ENCODE data around the gene HDHD3. TPM values are rescaled to one million over a fixed set of nuclear protein-coding genes. Genes with fewer than 3 reads are reported as not detected.
"Not testable (repeated sequence)": the region's sequence is repeated elsewhere in the genome, so short reads cannot be mapped to it uniquely, and the experiment has no call there.

HDHD3 gene
- total RNA-seq, 1 donor from 2014 or later, result 10.7 TPM

GRCh38 chr9:113388833-113389232 lies 12.0 kb upstream of the HDHD3 start:
- Mint-ChIP-seq H3K4me1 (ENCODE audit: low read depth) (no peaks in the 10 kb centered on the region), H3K27ac (ENCODE audit: unreplicated experiment) (no peak overlapping the region), H3K4me3 (ENCODE audit: unreplicated experiment) (no peak overlapping the region), H3K9me3 (ENCODE audit: low read depth) (no peaks in the 10 kb centered on the region), H3K36me3 (ENCODE audit: low read depth) (peaks cover 25% of the 10 kb centered on the region), H3K27me3 (ENCODE audit: low read depth) (no peaks in the 10 kb centered on the region)
- TF ChIP-seq CTCF (IDR thresholded peaks at IDR 0.05), result no peak
- peak; percentile 59 for DNase-seq (ENCODE audit: low spot score)

- TF ChIP-seq CTCF (IDR thresholded peaks at IDR 0.05), result no peak
- peak; percentile 72 for DNase-seq (ENCODE audit: low spot score)
- Mint-ChIP-seq H3K4me3 (ENCODE audit: unreplicated experiment) (no peak overlapping the region), H3K36me3 (ENCODE audit: low read depth) (peaks cover 25% of the 10 kb centered on the region), H3K27ac (ENCODE audit: unreplicated experiment) (no peak overlapping the region), H3K9me3 (ENCODE audit: low read depth) (no peaks in the 10 kb centered on the region), H3K27me3 (ENCODE audit: low read depth) (no peaks in the 10 kb centered on the region), H3K4me1 (ENCODE audit: low read depth) (no peaks in the 10 kb centered on the region)
These were observed 10.9 kb upstream of the HDHD3 start for GRCh38 chr9:113387560-113388230.

- Mint-ChIP-seq H3K27me3 (ENCODE audit: low read depth) (no peaks in the 10 kb centered on the region), H3K36me3 (ENCODE audit: low read depth) (peaks cover 22% of the 10 kb centered on the region), H3K27ac (ENCODE audit: unreplicated experiment) (no peak overlapping the region), H3K9me3 (ENCODE audit: low read depth) (no peaks in the 10 kb centered on the region), H3K4me3 (ENCODE audit: unreplicated experiment) (no peak overlapping the region), H3K4me1 (ENCODE audit: low read depth) (no peaks in the 10 kb centered on the region)
- no peak for TF ChIP-seq CTCF (IDR thresholded peaks at IDR 0.05)
- no peak for DNase-seq (ENCODE audit: low spot score)
These were observed 10.0 kb upstream of the HDHD3 start for GRCh38 chr9:113386571-113387393.

- no peak for DNase-seq (ENCODE audit: low spot score)
- no peaks in the 10 kb centered on the region for H3K4me1 Mint-ChIP-seq (ENCODE audit: low read depth)
- H3K27ac Mint-ChIP-seq (ENCODE audit: unreplicated experiment), result no peak overlapping the region
- H3K4me3 Mint-ChIP-seq (ENCODE audit: unreplicated experiment), result no peak overlapping the region
- H3K27me3 Mint-ChIP-seq (ENCODE audit: low read depth), result no peaks in the 10 kb centered on the region
- H3K9me3 Mint-ChIP-seq (ENCODE audit: low read depth), result no peaks in the 10 kb centered on the region
- TF ChIP-seq CTCF (IDR thresholded peaks at IDR 0.05), result no peak
- H3K36me3 Mint-ChIP-seq (ENCODE audit: low read depth), result peaks cover 3% of the 10 kb centered on the region
These were observed 5.2 kb upstream of the HDHD3 start for GRCh38 chr9:113381909-113382411.

- not testable (repeated sequence) for H3K4me1 Mint-ChIP-seq (ENCODE audit: low read depth); H3K36me3 Mint-ChIP-seq (ENCODE audit: low read depth); H3K27me3 Mint-ChIP-seq (ENCODE audit: low read depth); H3K4me3 Mint-ChIP-seq (ENCODE audit: unreplicated experiment); H3K27ac Mint-ChIP-seq (ENCODE audit: unreplicated experiment); DNase-seq (ENCODE audit: low spot score); H3K9me3 Mint-ChIP-seq (ENCODE audit: low read depth)
These were observed 4.7 kb upstream of the HDHD3 start for GRCh38 chr9:113381441-113381840.
